Cardiac septum (tissue), 1 donor: ENCODE data around the gene NF2. TPM values are rescaled to one million over a fixed set of nuclear protein-coding genes. Genes with fewer than 3 reads are reported as not detected.
"Not testable (repeated sequence)": the region's sequence is repeated elsewhere in the genome, so short reads cannot be mapped to it uniquely, and the experiment has no call there.

Experiments used
- DNase-seq: peaks from one replicate; pipeline ENCODE4 v3.0.0-alpha.2; 2020; ENCODE audit warnings: low spot score
- intact Hi-C: fragments of 100-400 bp; cut with DNase I; formaldehyde crosslinking; loops from one replicate; pipeline ENCODE4 v1.14.0; 2022
- long read RNA-seq: library from polyadenylated mRNA; unstranded; transcript quantifications from one replicate; pipeline ENCODE4 v2.0.0, GENCODE V29; 2021
- total RNA-seq: library from RNA; stranded (reverse); fragmentation: NEBNext Ultra II Directional; extraction: Animal tissue kit (Norgen Biotek cat#: 25700); gene quantifications from one replicate; pipeline ENCODE4 v1.2.1, GENCODE V29; 2021
- donor health status: DM: no; HTN: no; CAD: no.

The NF2 gene
- 43.4 TPM for total RNA-seq
- long read RNA-seq, full-length matches to known transcripts = 31 of 50 reads
- long read RNA-seq, partial matches to known transcripts = 7 of 50 reads
- long read RNA-seq, other reads (novel, unspliced or antisense) = 12 of 50 reads

DNA sequence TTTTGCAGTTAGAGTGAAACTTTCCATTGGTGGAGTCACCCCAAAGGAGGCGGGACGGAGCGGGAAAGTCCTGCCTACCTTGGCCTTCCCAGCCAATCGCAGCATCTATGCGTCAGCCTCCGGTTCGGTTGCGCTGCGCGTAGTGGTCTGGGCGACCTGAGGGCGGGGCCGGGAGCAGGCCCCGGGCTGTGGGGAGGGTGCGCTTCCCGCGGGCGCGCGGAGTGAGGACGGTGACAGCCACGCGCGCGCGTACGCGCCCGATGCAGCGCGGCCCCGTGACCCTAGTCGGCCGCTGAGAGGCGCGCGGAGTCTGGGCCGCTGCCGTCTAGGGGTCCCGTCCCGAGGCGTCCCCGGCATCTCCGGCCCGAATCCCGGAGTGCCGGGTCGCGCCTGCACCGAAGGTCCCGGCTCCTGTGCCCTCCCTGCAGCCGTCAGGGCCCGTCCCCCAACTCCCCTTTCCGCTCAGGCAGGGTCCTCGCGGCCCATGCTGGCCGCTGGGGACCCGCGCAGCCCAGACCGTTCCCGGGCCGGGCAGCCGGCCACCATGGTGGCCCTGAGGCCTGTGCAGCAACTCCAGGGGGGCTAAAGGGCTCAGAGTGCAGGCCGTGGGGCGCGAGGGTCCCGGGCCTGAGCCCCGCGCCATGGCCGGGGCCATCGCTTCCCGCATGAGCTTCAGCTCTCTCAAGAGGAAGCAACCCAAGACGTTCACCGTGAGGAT is at the start of gene NF2:
TSS of gene NF2 (plus strand) at position 276 of the 718 bp plus-strand sequence. CDS start at position 642, 366 bp downstream.
- intact Hi-C loops = no loop called here
- peak; percentile 100 for DNase-seq

DNA sequence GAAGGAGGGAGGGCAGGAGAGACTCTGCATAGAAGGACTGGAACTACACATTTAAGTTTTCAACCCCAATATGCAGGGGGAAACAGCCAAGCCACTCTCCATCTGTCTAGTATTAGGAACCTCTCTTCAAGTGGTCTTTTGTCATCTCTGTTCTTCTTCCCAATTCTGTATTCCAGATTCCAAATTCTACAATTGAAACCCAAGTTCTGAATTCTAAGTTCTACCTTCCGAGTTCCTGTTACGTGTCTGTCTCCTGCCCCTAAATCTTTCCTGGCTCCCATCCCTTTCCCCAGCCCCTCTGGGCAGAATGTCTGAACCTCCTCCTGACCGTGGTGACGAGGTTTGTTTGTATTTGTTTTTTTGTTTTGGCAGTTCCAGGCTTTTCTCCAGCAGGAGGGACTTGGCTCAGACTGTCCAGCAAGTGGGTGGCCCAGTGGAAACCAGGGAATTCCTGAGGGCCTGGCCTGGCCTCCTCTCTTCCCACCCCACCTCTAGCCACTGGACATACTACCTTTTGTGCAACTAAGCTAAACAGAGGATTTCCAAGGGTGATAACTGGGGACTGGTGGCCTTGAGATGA is 48.3 kb upstream of the NF2 start:
- intact Hi-C loops = no loop called here
- no peak for DNase-seq

DNA sequence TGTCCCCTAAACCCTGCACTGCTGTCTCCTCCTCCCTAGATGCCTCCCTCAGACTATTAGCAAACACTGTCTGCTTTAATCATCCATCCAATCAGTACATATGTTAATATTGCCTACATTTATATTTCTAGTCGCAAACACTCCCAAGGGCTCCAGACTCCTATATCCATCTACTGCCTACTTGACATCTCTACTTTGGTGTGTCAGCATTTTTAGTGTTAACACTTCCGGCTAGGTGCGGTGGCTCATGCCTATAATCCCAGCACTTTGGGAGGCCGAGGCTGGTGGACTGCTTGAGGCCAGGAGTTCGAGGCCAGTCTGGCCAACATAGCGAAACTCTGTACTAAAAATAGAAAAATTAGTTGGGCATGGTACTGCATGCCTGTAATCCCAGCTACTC is 44.4 kb upstream of the NF2 start:
- intact Hi-C loops = no loop called here
- no peak for DNase-seq

DNA sequence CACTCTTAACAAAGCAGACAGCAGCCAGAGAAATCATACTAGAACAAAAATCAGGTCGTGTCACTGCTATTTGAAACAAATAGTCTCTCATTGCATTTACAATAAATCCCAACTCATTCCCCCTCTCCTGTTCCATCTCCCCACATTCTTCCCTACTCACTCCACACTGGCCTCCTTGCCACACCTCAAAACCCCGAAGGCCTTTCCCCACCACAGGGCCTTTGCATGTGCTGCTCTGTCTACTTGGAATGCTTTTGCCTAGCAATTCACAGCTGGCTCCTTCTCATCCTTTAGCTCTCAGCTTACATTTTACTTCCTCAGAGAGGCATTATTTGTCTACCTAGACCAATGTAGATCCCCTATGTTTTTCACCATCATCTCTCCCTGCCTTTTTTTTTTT is 43.6 kb upstream of the NF2 start:
- intact Hi-C loops = no loop called here
- DNase-seq = no peak

DNA sequence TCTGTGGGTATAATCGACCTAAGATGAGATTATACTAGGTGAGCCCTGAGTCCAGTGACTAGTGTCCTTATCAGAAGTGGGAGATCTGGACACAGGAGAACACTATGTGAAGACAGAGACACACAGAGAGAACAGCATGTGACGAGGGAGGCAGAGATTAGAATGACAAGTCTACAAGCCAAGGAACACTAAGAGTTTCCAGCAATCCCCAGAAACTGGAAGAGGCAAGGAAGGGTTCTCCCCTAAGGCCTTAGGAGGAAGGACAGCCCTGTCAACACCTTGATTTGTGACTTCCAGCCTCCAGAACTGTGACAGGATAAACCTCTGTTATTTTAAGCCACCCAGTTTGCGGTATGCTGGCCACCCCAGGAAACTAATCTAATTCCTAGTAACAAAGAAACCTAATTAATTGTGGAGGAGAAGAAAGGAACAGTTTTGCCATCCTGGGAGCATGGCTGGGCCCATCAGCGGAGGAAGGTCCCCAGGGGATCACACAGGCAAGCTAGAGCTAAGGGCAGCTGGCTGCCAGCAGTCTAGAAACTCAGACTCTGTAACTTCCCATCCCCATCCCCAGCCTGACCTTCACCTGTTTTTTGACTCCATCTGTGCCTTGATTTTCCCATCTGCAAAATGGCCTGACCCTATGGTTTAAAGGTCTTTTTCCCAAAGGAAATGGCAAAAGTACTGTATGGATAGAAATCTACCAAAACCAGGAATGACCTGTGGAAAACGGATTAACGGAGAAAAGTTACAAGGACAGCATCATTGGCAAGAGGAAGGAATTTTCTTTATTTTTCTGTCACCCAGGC is 39.6 kb upstream of the NF2 start:
- no peak for DNase-seq
- intact Hi-C loops = no loop called here

DNA sequence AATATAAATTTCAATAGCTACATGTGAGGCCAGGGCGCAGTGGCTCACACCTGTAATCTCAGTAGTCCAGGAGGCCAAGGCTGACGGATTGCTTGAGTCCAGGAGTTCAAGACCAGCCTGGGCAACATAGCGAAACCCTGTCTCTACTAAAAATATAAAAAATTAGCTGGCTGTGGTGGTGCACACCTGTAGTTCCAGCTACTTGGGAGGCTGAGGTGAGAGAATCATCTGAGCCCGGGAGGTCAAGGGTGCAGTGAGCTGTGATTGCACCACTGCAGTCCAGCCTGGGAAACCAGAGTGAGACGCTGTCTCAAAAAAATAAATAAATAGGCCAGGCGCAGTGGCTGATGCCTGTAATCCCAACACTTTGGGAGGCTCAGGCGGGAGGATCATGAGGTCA is 36.9 kb upstream of the NF2 start:
- intact Hi-C loops, DNase-seq: not testable (repeated sequence)

DNA sequence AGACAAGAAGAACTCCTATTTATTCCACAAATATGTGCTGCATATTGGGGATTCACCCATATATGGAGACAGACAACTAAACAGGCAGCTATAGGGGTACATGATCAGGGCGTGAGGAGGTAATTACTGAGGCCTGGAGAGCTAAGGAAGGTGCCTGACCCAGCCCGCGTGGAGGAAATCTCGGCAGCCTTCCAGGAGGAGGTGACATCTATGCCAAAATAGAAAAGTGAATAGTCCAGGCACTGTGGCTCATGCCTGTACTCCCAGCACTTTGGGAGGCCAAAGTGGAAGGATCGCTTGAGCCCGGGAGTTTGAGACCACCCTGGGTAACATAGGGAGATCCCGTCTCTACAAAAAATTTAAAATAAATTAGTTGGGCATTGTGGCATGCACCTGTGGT is 36.1 kb upstream of the NF2 start:
- no peak for DNase-seq
- intact Hi-C loops = no loop called here

DNA sequence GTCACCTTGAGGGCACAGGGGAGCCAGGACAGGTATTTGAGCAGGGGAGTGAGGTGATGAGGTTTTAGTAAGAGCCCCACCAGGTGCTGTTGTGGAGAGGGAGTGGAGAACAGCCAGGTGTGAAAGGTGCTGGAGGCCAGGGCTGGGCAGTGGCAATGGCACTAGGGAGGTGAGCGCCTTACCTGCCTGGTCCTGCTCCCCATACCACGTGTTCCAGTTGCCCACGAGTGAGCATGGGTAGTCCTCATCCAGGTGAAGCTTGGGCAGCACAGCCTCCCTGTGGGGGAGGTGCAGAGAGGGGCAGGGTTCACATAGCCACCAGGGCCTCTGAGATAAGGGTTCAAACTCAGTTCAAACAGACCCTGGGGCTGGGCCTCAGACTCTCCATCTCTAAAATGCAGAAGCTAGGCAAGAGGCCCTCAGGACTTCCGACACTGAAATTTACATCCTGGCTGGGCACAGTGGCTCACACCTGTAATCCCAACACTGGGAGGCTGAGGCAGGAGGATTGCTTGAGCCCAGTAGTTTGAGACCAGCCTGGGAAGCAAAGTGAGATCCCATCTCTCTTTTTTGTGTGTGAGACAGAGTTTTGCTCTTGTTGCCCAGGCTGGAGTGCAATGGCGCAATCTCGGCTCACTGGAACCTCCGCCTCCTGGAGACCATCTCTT is 34.3 kb upstream of the NF2 start:
- DNase-seq = no peak
- intact Hi-C loops = no loop called here

DNA sequence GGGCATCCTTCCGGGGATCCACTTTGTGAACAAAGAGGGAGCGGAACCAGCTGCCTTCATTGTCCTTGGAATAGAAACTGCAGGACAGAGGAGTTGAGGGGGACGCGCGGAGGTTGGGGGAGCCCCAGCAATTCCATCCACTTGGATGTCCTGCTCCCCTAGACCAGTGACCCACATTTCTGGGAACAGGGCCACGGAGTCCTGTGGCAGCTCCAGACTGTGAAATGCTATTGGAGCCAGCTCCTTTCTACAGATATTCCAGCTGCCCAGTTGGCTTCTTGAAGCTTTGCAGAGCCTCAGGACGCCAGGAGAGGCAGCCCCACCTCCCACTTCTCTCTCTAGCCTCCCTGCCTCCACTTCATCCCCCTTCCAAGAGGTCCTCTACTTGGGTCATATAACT is 33.0 kb upstream of the NF2 start:
- intact Hi-C loops = no loop called here
- DNase-seq = no peak

DNA sequence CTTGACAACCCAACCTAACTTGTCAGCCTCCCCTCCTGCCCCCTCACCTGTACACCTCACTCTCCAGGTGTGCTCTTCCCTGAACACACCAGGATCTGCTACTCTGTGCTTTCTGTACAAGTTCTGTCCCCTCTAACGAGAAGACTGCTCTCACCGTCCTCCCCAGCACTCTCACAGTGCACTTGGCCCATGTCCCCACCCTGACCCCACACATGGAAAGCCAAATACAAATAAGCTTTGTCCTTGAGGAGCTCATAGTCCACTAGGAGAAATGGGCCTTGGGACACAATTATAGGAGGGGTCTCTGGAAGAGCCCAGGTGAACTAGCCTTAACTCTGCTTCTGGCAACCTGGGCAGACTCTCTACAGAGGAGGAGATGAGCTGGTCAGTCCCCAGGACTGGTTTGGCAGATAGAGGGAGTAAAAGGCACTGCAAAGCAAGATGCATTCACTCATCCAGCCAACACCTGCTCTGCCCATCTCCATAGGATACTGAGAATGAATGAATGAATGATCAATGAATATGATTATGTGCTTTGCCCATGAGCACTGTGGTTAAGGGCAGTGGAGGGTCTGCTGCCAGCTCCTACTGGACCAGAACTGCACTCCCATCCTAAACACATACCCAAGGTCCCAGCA is 32.4 kb upstream of the NF2 start:
- intact Hi-C loops = no loop called here
- DNase-seq = no peak

DNA sequence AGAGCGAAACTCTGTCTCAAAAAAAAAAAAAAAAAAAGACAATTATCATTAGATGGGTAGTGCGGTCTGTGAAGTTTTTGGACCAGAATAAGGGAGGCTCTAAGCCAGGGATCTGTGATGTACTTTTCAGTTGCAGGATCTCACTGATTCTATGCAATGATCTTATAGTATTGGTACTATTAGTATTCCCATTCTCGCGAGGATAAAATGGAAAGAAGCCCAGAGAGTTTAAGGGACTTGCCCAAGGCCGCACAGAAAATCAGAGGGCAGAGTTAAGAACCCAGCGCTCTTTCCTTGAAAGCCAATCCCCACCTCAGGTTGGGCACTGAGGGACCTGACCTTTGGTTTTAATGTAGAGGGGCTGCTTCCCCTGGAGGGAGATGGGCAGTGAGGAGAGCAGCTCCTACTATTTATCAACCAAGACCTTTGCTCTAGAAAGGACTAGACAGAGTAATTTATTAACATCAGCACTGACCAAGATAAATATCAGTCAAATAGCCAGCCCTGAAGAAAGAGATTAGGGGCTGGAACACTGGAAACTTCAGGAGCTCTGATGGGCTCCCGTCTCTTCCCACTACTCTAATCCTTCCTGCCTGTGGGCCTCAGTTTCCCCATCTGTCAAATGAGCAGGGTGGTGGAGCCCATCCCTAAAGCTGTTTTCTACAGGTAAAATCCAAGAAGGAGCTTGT is 28.5 kb upstream of the NF2 start:
- no peak for DNase-seq
- intact Hi-C loops = no loop called here

DNA sequence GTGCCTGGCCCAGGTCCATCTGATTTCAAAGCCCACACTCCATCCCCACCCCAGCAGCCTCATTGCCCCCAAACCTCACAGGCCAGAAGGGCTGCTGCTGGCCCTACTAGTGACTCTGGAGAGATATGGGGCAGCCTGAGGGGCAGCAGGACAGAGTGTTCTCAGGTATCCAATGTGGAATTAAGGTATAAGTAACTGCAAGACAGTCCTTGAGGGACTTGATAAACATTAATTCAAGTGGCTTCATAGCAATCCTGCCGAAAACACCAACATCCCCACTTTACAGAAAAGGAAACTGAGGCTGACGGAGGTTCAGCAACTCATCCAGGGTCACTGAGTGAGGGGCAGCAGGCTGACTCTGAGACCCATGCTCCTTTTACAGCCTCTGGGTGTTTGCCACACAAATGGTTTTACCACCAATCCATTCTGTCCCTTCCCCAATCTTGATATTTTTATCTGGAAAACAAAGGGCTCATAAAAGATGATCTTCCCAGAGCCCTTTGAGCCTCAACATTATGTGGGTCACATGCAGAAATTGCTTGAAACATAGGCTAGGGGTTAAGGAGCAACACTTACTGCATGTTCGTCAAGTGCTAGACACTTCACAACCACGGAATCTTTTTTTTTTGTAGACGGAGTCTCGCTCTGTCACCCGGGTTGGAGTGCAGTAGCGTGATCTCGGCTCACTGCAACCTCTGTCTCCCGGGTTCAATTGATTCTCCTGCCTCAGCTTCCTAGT is 24.8 kb upstream of the NF2 start:
- no peak for DNase-seq
- intact Hi-C loops = no loop called here

DNA sequence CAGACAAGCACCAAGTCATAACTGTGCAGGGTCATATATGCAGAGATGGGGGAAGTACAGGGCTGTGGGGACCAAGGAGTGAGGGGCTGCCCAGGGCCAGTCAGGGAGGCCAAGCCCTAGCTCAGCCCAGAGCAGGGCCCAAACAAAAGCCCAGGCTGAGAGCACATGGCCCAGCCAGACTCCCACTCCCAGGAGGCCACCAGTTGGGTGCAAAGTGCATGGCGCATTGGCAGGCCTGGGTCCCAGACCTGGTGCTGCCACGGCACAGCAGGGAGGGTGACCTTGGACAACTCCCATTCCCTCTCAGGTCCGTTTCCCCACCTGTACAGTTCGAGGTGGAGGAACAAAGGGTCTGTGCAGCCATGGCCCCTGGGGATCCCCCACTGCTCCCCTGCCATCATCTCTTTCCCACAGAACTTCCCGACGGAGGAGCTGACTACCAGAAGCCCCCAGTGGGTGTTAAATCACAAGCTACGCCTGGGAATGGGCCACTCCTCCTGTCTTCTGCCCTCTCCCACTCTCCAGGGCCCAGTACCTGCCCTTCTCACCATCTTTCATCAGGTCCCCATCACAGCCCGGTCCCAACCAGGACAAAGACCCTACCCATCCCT is 23.1 kb upstream of the NF2 start:
- intact Hi-C loops = no loop called here
- no peak for DNase-seq

DNA sequence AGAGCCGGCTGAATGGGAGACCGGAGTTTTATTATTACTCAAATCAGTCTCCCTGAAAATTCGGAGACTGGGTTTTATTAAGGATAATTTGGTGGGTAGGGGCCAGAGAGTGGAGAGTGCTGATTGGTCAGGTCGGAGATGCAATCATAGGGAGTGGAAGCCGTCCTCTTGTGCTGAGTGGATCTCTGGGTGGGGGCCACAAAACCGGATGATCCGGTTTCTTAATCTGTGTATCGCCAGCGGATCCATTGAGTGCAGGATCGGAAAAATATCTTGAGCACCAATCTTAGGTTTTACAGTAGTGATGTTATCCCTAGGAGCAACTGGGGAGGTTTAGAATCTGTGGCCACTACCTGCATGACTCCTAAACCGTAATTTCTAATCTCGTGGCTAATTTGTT is 21.6 kb upstream of the NF2 start:
- no peak for DNase-seq
- intact Hi-C loops = no loop called here

DNA sequence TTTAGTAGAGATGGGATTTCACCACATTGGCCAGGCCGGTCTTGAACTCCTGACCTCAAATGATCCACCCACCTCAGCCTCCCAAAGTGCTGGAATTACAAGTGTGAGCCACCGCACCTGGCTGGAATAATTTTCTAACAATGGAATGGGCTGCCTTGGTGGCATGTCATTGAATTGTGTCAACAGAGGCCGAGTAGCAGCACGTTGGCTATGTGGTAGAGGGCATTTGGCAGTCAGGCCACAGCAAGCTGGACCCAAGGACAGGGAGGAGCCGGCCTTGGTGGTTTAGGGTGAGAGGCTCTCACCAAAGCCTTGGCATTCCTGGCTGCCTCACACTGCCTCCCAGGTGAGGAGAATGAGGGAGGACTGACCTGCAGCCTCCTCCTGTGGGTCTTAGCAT is 18.5 kb upstream of the NF2 start:
- intact Hi-C loops = no loop called here
- DNase-seq = no peak

DNA sequence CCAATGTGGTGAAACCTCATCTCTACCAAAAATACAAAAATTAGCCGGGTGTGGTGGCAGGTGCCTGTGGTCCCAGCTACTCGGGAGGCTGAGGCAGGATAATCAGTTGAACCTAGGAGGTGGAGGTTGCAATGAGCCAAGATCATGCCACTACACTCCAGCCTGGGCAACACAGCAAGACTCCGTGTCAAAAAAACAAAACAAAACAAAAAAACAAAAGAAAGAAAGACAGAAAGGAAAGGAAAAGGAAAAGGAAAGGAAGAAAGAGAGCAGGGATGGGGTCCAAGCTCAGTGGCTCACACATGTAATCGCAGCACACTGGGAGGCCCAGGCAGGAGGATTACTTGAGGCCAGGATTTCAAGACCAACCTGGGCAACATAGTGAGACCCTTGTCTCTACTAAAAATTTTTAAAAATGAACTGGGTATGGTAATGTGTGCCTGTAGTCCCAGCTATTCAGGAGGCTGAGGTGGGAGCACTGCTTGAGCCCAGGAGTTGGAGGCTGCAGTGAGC is 17.2 kb upstream of the NF2 start:
- intact Hi-C loops, DNase-seq: not testable (repeated sequence)

DNA sequence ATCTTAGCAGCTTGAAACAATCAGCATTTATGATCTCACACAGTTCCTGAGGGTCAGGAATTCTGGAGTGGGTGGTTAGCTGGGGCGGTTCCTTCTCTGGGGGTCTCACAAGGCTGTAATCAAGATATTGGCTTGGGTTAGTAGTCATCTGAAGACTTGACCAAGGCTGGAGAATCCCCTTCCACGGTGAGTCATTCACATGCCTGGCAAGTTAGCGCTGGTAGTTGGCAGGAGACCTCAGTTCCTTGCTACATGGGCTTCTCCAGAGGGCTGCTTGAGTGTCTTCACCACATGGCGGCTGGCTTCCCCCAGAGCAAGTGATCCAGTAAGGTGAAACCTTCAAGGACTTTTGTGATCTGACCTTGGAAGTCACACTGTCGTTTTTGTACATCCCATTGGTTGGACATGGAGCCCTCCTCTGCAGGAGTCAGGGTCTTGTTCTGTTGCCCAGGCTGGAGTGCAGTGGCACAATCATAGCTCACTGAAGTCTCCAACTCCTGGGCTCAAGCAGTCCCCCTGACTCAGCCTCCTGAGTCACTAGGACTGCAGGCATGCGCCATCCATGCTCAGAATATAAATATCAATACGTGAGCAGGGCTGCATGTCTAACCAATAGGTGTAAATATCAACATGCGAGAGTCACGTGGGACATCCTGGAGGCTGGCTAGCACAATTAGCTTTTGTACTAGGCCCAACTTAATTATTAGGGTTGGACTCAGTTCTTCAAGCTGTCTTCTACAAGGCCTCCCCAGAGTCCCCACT is 15.3 kb upstream of the NF2 start:
- intact Hi-C loops = no loop called here
- DNase-seq = no peak
